CD4-positive, alpha-beta T cell treated with Interleukin-17A for 4 hours (primary cell): ENCODE measurements around the gene GNG11.

Experiments
- DNase-seq: peaks from one replicate; pipeline ENCODE4 v3.0.0-alpha.2; 2020; ENCODE audit warnings: mixed read lengths

GNG11 gene

GRCh38 chr7:93949423-93949822 is 27.9 kb downstream of the GNG11 start:
- DNase-seq: no peak

- DNase-seq: no peak
Measured at GRCh38 chr7:93955304-93955703, 33.8 kb downstream of the GNG11 start.

GRCh38 chr7:93957767-93958166 is 36.2 kb downstream of the GNG11 start:
- no peak for DNase-seq

GRCh38 chr7:93958216-93958615 is 36.7 kb downstream of the GNG11 start:
- DNase-seq: no peak

- no peak for DNase-seq
Measured at GRCh38 chr7:93958651-93959050, 37.1 kb downstream of the GNG11 start.

- no peak for DNase-seq
Measured at GRCh38 chr7:93960986-93961385, 39.5 kb downstream of the GNG11 start.

DNA sequence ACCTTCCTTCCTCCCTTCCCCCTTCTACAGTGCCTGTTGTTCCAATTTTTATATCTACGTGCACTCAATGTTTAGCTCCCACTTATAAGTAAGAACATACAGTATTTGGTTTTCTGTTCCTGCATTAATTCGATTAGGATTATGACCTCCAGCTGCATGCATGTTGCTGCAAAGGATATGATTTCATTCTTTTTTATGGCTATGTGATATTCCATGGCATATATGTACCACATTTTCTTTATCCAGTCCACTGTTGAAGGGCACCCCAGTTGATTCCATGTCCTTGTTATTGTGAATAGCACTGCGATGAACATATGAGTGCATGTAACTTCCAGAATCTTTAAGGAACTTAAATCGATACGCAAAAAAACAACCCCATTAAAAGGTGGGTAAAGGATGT is 42.7 kb downstream of the GNG11 start:
- no peak for DNase-seq

GRCh38 chr7:93964813-93965212 is 43.3 kb downstream of the GNG11 start:
- no peak for DNase-seq

DNA sequence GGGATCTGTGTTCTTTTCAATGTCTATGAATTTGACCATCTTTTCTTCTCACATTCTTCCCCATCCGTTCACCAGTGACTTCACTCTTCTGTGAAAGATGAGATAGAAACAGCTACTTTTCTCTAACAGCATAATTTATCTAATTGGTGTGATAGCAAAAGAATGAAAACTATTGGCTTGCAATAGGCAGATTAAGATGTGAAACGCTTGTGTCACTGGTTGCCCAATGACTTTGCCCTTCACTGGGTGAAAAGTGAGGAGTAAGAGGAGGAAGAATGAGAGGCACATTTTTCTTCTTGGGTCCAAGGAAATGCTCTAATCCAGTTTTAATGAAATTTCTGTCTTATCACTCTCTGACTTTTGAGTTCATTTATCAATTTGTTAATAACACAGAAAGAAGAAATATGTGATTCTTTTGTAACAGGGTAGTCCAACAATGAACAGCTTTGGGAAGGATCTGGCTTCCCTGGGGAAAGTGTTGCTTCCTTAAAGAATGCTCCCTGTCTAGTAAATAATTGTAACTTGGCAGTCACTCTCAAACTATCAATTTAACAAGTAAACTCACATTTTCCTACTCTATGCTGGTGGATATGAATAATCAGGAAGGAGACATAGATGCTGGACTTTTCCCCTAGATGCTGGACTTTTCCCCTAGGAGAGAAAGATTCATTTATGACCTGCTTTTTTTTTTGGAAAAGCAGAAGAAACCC is 47.5 kb downstream of the GNG11 start:
- DNase-seq: no peak

- no peak for DNase-seq
Measured at GRCh38 chr7:93972029-93972725, 50.6 kb downstream of the GNG11 start.

GRCh38 chr7:93973134-93973533 is 51.6 kb downstream of the GNG11 start:
- no peak for DNase-seq

- no peak for DNase-seq
Measured at GRCh38 chr7:93977211-93977950, 55.8 kb downstream of the GNG11 start.
